ENCODE results near the gene SLC25A45.
"Not testable (repeated sequence)": the region's sequence is repeated elsewhere in the genome, so short reads cannot be mapped to it uniquely, and the experiment has no call there.

SLC25A45 gene

DNA sequence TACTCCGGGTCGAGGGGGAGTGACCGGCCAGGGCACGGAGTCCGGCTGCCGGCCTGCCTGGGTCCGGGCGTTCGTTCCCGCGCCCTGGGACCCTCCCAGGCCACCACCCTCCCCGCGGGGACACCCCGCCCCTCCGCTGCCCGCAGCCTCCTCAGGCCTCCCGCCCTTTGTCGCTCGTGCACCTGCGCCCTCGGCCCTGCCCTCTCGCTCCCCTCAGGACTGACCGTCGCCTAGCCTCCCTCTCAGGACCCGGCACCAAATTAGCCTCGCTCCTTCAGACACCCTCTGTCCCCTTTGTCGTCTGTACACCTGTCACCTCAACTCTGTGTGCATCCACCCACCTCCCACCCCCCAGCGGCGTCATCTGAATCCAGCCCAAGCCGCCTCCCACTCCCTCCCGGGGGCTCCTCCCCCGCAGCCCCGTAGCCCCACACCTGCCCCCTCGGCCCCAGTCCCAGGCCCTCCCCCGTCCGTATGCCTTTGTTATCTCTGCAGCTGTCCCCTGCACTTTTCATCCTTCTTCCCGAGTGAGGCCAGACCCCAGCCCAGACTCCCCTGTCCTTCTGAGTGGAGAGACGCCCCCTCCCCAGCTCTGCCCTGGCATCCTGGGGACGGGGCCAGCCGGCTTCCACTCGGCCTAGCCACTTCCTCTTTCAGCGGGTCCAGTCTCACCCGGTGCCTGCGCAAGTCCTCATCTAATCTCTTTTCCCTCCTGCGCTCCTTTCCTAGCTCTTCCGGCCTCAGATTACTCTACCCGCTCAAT lies 27.3 kb downstream of the SLC25A45 start:
- peak; percentile 19 to 31 for DNase-seq

DNA sequence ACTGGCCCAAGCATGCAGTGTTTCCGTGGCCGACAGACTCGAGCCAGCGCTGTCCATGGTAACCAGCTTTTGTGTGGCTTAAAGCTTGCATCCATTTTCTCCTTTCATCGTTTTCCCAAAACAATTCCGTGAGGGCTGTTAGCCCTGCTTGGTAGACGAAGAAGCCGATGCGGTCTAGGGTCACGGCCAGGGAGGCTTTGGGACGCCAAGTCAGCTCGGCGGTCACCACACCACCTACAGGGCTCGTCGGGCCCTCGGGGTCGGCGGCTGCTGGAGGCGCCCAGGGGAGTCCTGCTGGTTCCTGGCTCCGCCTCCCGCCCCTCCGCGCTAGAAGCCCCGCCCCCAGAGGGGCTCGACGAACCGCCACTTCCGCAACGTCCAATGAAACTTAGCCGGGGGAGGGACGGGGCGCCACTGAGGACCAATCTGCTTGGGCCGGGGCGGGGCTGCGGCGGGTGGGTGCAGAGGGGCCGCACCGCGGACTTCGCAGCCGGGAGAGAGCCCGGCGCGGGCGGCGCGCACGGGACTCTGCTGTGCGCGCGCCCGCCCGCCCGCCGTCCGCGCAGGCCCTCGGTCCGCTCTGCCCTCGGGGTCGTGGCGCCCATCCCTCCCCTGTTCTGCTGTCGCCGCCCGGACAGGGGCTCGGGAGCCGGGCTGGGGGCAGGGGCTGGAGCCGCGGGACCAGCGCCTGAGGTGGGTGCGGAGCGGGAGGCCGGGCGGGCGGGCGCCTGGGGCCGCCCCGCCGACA lies 28.0 kb downstream of the SLC25A45 start, which contains the start of gene TIGD3:
Gene TIGD3, plus strand, starts transcription at position 487 of the 748 bp plus-strand sequence. CDS start 1,058 bp downstream, outside the sequence.
- DNase-seq, result peak; percentile 68 to 86

DNA sequence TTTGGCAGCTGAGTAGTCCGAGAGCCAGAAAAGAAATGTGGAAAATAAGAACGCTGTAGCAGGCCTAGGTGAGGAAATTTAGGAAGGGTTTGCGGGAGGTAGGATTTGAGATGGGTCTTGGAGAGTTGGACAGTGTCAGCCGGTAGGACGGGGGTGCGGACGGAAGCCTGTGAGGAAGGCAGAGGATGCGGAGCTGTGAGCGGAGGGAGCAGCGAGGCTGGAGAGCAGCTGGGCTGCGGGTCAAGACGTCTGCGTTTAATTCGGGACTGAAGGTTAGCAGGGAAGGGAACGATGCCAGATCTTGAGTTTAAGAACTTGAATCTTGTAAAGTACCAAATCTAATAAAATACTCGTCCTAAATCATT lies 28.6 kb downstream of the SLC25A45 start:
- no peak for DNase-seq

DNA sequence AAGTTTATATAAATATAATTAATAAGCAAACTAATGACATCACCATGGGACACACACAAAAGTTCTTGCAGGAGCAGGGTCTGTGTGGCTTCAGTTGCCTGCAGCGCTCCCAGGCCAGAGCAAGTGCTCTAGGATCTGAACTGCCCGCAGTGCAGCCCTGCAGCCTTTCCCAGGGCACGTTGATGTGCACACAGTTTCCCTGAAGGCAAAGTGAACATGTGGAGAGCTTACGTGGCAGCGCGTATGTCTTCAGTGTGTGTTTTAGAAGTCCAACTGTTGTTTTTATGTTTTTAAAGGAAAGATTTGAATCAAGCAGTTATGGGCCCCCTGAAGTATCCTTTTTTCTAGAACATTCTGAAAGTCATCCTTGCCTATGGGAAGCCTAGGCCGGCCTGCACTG lies 29.1 kb downstream of the SLC25A45 start:
- no peak for DNase-seq

DNA sequence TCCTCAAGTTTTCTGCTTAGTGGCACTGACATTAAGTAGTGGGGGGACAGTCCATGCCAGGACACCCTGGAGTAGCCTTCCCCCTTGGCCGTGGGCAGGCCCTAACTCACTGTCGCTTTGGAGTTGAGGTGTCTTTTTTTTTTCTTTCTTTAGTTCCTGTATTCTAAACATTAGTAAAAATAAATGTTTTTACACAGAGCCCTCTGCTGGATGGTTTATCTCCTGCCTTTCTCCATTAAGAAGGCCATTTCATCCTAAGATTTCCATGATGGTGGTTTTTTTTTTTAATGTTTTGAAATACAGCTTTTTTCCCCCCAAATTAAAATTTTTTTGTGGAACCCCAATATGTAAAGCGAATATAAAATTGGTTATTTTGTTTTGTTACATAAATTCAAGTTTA lies 29.7 kb downstream of the SLC25A45 start:
- DNase-seq, result no peak

DNA sequence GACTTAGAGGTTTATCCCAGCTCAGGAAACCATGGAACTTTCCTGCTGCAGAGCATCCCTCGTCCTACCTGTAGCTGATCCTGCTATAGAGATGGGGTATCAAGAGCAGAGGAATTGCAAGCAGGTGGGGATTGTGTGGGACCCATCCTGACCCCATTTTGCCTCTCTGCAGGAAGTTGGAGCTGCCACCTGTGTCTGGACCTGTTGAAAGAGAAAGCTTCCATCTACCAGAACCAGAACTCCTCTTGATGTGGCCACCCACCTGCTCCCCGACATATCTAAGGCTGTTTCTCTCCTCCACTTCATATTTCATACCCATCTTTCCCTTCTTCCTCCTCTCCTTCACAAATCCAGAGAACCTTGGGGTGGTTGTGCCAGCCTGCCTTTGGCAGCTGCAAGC lies 30.9 kb downstream of the SLC25A45 start:
- no peak for DNase-seq

DNA sequence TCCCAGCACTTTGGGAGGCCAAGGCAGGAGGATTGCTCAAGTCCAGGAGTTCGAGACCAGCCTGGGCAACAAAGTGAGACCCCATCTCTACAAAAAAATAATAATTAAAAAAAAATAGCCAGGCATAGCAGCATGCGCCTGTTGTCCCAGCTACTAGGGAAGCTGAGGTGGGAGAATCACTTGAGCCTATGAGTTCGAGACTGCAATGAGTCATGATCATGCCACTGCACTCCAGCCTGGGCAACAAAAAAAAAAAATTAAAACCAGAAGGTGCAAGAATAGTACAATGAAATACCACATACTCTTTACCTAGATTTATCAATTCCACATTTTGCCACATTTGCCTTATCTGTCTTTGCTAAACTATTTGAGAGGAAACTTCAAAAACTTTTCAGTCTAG lies 40.6 kb downstream of the SLC25A45 start:
- DNase-seq, result no peak

DNA sequence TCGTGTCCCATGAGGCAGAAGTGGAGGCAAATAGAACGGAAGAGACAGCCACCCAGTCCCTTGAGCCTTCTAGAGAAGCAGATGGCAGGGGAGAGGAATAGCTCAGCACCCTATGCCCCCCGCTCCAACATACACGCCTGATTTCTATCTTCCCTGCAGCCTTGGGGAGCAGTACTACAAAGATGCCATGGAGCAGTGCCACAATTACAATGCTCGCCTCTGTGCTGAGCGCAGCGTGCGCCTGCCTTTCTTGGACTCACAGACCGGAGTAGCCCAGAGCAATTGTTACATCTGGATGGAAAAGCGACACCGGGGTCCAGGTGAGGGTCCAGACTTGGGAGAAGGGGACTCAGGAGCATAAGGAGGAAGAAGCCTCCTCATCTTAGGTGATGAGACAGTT lies 42.2 kb downstream of the SLC25A45 start:
- no peak for DNase-seq

DNA sequence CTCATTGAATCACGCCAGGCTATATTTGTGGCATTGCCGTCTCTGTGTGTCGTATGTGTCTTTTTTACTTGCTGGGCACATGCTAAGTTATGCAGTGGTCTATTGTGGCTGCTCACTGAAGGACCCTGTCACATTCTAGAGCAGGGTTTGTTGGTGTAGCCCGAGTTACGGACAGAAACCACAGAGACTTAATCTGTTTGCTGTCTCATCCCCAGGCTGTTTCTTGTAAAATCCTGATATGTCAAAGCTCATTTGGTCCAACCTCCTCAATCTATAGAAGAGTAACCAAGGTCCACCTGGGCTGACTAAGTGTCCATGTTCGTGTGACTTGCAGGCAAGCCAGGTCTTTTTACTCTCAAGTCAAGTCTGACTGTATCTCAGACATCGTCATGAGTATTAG lies 43.8 kb downstream of the SLC25A45 start:
- DNase-seq, result no peak

DNA sequence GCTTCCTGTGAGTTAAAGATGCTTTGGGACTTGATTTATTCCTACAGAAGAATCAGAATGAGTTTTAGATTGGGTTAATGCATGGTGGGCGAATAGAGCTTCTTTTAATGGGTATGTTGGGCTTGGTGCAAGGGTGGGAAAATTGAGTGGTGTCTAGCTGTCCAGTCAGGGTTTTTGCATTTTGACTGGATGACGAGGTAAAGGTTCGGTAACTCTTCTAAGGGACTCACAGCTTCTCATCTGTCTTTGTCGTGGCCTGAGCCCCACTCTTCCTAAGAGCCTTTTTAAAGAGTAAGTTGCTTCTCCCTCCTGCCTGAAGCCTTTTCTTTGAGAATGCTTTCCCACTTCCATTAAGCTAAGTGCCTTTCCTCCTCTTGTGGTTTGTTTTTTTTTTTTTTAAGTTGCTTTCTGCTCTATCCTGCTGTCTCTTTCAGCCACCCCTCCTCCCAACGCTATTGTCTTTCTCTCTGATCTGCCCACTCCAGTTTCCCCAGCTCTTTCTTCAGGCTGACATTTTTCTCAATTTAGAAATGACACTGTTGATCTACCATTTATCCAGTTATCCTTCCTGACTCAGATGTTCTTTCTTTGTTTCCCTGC lies 47.6 kb downstream of the SLC25A45 start:
- DNase-seq, result no peak

DNA sequence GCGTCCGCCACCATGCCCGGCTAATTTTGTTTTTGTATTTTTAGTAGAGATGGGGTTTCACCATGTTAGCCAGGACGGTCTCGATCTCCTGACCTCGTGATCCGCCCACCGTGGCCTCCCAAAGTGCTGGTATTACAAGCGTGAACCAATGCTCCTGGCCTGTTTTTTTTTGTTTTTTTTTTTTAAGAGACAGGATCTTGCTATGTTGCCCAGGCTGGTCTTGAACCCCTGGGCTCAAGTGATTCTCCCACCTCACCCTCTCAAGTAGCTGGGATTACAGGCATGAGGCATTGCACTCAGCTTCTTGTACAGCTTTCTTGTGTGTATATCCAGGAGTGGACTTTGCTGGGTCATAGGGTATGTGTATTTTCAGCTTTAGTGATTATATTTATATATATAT lies 49.9 kb downstream of the SLC25A45 start:
- DNase-seq, result not testable (repeated sequence)

DNA sequence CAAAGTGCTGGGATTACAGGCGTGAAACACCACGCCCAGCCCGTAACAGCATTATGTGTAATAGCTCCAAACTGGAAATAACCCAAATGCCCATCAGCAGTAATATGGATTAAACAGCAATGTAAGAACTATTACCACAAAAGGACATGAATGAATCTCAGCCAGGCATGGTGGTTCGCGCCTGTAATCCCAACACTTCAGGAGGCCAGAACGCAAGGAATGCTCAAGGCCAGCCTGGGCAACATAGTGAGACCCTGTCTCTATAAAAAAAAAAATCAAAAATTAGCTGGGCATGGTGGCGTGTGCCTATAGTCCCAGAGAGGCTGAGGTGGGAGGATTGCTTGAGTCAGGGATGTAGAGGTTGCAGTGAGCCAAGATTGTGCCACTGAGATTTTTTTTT lies 51.9 kb downstream of the SLC25A45 start:
- no peak for DNase-seq

DNA sequence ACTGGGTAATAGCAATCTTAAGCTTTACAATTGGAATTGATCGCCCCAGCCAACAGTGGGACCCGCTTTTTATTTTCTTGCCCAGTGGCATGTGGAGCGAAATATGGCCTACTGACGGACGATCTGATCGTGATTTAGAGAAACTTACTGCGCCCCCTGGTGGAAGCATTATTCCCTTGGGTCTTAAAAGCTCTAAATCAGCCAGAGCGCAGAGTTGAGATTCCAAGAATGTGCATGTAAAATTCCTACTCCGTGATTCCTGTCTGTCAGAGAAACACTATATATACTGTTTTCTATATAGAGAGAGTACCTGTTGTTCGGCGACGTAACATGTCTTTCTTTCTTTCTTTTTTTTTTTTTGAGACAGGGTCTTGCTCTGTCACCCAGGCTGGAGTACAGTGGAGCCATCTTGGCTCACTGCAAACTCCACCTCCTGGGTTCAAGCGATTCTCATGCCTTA lies 52.5 kb downstream of the SLC25A45 start:
- DNase-seq, result peak; percentile 50 to 72

DNA sequence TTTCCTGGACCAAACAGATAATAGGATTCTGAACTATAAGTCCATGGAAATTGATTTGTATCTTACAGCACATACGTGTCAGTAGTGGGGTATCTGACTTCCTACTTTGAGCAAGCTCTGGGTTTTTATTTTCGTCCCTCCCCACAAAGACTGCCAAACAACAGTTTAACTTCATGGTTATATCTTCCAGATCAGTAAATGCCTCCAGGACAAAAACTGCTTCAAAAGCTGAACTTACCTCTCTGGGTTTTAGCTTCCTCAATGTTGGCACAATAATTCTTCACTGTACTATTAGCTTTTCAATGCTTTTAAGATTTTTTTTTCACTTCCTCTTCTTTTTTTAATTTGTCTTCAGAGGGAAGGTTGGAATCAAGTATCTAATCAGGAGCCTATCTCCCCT lies 53.0 kb downstream of the SLC25A45 start:
- no peak for DNase-seq

DNA sequence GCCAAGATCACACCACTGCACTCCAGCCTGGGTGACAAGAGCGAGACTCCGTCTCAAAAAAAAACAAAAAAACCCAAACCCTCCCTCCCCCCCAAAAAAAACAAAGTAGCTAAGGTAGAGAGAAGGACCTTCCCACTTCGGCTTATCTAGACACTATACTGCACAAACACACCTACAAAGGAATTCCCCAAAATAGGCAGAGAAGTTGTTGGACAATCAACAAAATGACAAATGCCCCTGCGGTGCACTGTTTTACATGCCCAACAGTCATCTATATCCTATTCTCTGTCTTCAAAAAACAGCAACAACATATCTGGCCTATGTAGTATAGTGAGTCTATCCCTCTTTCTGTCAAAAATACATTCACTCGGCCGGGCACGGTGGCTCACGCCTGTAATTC lies 55.4 kb downstream of the SLC25A45 start:
- no peak for DNase-seq

DNA sequence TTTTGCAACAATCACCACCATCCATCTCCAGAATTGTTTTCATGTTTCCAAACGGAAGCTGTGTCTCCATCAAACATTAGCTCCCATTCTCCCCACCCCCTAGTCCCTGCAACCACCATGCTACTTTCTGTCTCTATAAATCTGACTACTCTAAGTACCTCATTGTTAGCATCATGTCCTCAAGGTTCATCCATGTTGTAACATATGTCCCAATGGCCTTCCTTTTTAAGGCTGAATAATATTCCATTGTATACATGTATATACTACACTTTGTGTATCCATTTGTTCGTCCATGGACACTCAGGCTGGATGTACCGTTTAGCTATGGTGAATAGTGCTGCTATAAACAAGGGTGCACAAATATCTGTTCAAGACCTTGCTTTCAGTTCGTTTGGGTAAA lies 57.0 kb downstream of the SLC25A45 start:
- no peak for DNase-seq

Data from bone marrow (tissue), 2 donors.